Pancreas (tissue), 10 donors: ENCODE results near the gene DCAF4L1. TPM values are rescaled to one million over a fixed set of nuclear protein-coding genes. Genes with fewer than 3 reads are reported as not detected.

ENCODE experiments used
- ATAC-seq, 4 donors: fragments of 200-7000 bp; cut with Tn5 transposase; one replicate each; pipeline versions ENCODE4 v1.8.0 to v1.9.1; 2020; ENCODE audit warnings: mild to moderate bottlenecking in 4 of 4, moderate library complexity in 4 of 4
- DNase-seq, 6 donors: peaks; one replicate each; pipeline ENCODE4 v3.0.0-alpha.2; 2020
- FAIRE-seq: peaks from 2 replicates; lab custom pipeline; 2012; peaks lifted over from hg19 to GRCh38; lab: Jason Lieb, UNC
- H3K27ac ChIP-seq, 4 donors: fragments of 200-600 bp; sonication (generic); 1 replicate in 3 of 4; 2 replicates in 1 of 4; pipeline versions ENCODE4 v1.5.0 to v1.8.0; 2020
- H3K27me3 ChIP-seq, 4 donors: fragments of 200-600 bp; one replicate each; pipeline ENCODE4 v1.8.0; 2021
- H3K36me3 ChIP-seq, 3 donors: fragments of 200-600 bp; sonication (generic) in 1 of 3; one replicate each; pipeline versions ENCODE4 v1.5.0 to v1.8.0; 2020 to 2021
- H3K4me1 ChIP-seq, 3 donors: fragments of 200-600 bp; one replicate each; pipeline ENCODE4 v1.8.0; 2021
- H3K4me3 ChIP-seq, 4 donors: fragments of 200-600 bp; sonication (generic) in 2 of 4; one replicate each; pipeline versions ENCODE4 v1.5.0 to v1.8.0; 2020 to 2021
- H3K9me3 ChIP-seq, 4 donors: fragments of 200-600 bp; one replicate each; pipeline ENCODE4 v1.8.0; 2021
- CTCF ChIP-seq, 4 donors: fragments of 200-600 bp; sonication (generic) in 3 of 4; IDR thresholded peaks; one replicate each; pipeline versions ENCODE4 v1.5.0 to v1.8.0; 2021; ENCODE audit warnings: antibody characterized with exemption in 4 of 4
- WGBS, 2 donors: extraction: QIAGEN DNeasy Blood & Tissue Kit; methylation state at CpG; one replicate each; pipeline ENCODE4 v1.1.7; 2013; 5-methylcytosine and 5-hydroxymethylcytosine counted together
- intact Hi-C, 3 donors: fragments of 100-400 bp; cut with DNase I; formaldehyde crosslinking; loops; one replicate each; pipeline versions ENCODE4 v1.11.1 to v1.14.2; 2022
- polyA plus RNA-seq, 2 donors: library from polyadenylated mRNA; stranded (reverse); fragments of 200-250 nt; gene quantifications; one replicate each; pipeline ENCODE4 v1.2.3, GENCODE V29; 2013
- total RNA-seq, 6 donors: library from RNA; stranded (reverse); fragmentation: NEBNext Ultra II Directional in 4 of 6; extraction: Animal tissue kit (Norgen Biotek cat#: 25700) in 4 of 6; gene quantifications; one replicate each; pipeline versions ENCODE4 v1.2.1 to v1.2.4, GENCODE V29; 2021 to 2023
- donor health status: healthy with polysubstance abuse.
- donor health status: DM: no; HTN: no; CAD: no; lungs with moderate emphysema.
- donor health status: DM: no; HTN: no; CAD: no.
- donor health status: control.
- donor health status: control.
- donor health status: Bipolar disorder and iron deficiency.
- donor health status: DM: yes; HTN: yes; CAD: no.
- donor health status: DM: no; HTN: no; CAD: no.
- donor health status: DM: no; HTN: no; CAD: no.
- donor health status: DM: yes; HTN: yes; CAD: no.

The DCAF4L1 gene
- total and polyA plus RNA-seq, 8 donors: 0.03 to 0.15 (median 0.09) TPM; not detected in 3

GRCh38 chr4:41999321-41999720, 17.8 kb downstream of the DCAF4L1 start:
- FAIRE-seq: no peak
- Histone ChIP-seq H3K36me3 (no peaks in the 10 kb centered on the region), H3K4me3 (no peak overlapping the region), H3K4me1 (no peaks in the 10 kb centered on the region), H3K9me3 (no peaks in the 10 kb centered on the region), H3K27me3 (no peaks in the 10 kb centered on the region), H3K27ac (no peak overlapping the region)
- no peak for ATAC-seq
- no peak for DNase-seq
- no peak for TF ChIP-seq CTCF (IDR thresholded peaks at IDR 0.05)
- intact Hi-C loops: no loop called here

GRCh38 chr4:42008011-42008786, 26.6 kb downstream of the DCAF4L1 start:
- H3K9me3 ChIP-seq: no peaks in the 10 kb centered on the region
- no peak for TF ChIP-seq CTCF (IDR thresholded peaks at IDR 0.05)
- ATAC-seq (no peak), DNase-seq (no peak), FAIRE-seq (no peak)
- H3K27me3 ChIP-seq: no peaks in the 10 kb centered on the region
- intact Hi-C loops: no loop called here
- no peak overlapping the region for H3K4me3 ChIP-seq
- H3K36me3 ChIP-seq: no peaks in the 10 kb centered on the region
- no peaks in the 10 kb centered on the region for H3K4me1 ChIP-seq
- 96 to 98% methylated on average over 3 of the region's 3 CpGs for WGBS, 2 donors
- H3K27ac ChIP-seq: no peak overlapping the region

GRCh38 chr4:42015438-42015837, 33.9 kb downstream of the DCAF4L1 start:
- no peak overlapping the region for H3K4me3 ChIP-seq
- FAIRE-seq: no peak
- intact Hi-C loops: no loop called here
- no peak for TF ChIP-seq CTCF (IDR thresholded peaks at IDR 0.05)
- H3K27ac ChIP-seq: no peak overlapping the region
- no peaks in the 10 kb centered on the region for H3K4me1 ChIP-seq
- ATAC-seq: no peak
- no peaks in the 10 kb centered on the region for H3K27me3 ChIP-seq
- no peak for DNase-seq
- H3K9me3 ChIP-seq: no peaks in the 10 kb centered on the region
- H3K36me3 ChIP-seq: no peaks in the 10 kb centered on the region
- WGBS, 2 donors: 90 to 92% methylated on average over 2 of the region's 2 CpGs

GRCh38 chr4:42018451-42018850, 36.9 kb downstream of the DCAF4L1 start:
- no peak overlapping the region for H3K4me3 ChIP-seq
- DNase-seq (no peak), FAIRE-seq (no peak), ATAC-seq (no peak)
- TF ChIP-seq CTCF (IDR thresholded peaks at IDR 0.05): no peak
- H3K9me3 ChIP-seq: no peaks in the 10 kb centered on the region
- 85 to 86% methylated on average over 2 of the region's 2 CpGs for WGBS, 2 donors
- intact Hi-C loops: no loop called here
- no peaks in the 10 kb centered on the region for H3K27me3 ChIP-seq
- no peak overlapping the region for H3K27ac ChIP-seq
- H3K36me3 ChIP-seq: peaks cover 0 to 9% (median 6%) of the 10 kb centered on the region in 3 donors
- no peaks in the 10 kb centered on the region for H3K4me1 ChIP-seq

Other genes with a start within 250 kb of the DCAF4L1 start
- gene PHOX2B, start 233.0 kb upstream of the DCAF4L1 start, total RNA-seq: not detected
- under 1 TPM in 1 of 2 donors, not detected in 1; 0.54 TPM for gene PHOX2B, start 233.0 kb upstream of the DCAF4L1 start, polyA plus RNA-seq
- 10 to 100 TPM; 12.6 to 31.4 (median 22.8) TPM for gene TMEM33, start 46.3 kb upstream of the DCAF4L1 start, total RNA-seq
- gene TMEM33, start 46.3 kb upstream of the DCAF4L1 start, polyA plus RNA-seq: 1 to 10 TPM; 4.2 to 7.2 TPM
- 10 to 100 TPM; 18.6 to 31.2 (median 26.9) TPM for gene SLC30A9, start 8.8 kb downstream of the DCAF4L1 start, total RNA-seq
- gene SLC30A9, start 8.8 kb downstream of the DCAF4L1 start, polyA plus RNA-seq: 10 to 100 TPM in 1 of 2 donors, 1 to 10 TPM in 1; 6.2 to 15.1 TPM
- under 1 TPM in 2 of 6 donors, not detected in 4; 0.03 TPM for gene BEND4, start 170.9 kb downstream of the DCAF4L1 start, total RNA-seq
- not detected for gene BEND4, start 170.9 kb downstream of the DCAF4L1 start, polyA plus RNA-seq